8988T (cell line): ENCODE results near the gene WDR45B.
"Not testable (repeated sequence)": the region's sequence is repeated elsewhere in the genome, so short reads cannot be mapped to it uniquely, and the experiment has no call there.

Experiments
- DNase-seq: peaks from one replicate; pipeline ENCODE4 v3.0.0; 2011

WDR45B gene

GRCh38 chr17:82598256-82599119, 49.8 kb downstream of the WDR45B start:
- DNase-seq = no peak

- no peak for DNase-seq
Measured at GRCh38 chr17:82596837-82597672, 51.2 kb downstream of the WDR45B start.

GRCh38 chr17:82596296-82596695, 51.9 kb downstream of the WDR45B start:
- DNase-seq = no peak

- no peak for DNase-seq
Measured at GRCh38 chr17:82595893-82596292, 52.4 kb downstream of the WDR45B start.

- DNase-seq = no peak
Measured at GRCh38 chr17:82594571-82594970, 53.7 kb downstream of the WDR45B start.

GRCh38 chr17:82593590-82594087, 54.6 kb downstream of the WDR45B start:
- no peak for DNase-seq

GRCh38 chr17:82592767-82593589, 55.3 kb downstream of the WDR45B start:
- no peak for DNase-seq

GRCh38 chr17:82592289-82592766, 55.9 kb downstream of the WDR45B start:
- no peak for DNase-seq

- DNase-seq = no peak
Measured at GRCh38 chr17:82590881-82591539, 57.2 kb downstream of the WDR45B start.

GRCh38 chr17:82590216-82590615, 58.0 kb downstream of the WDR45B start:
- DNase-seq = no peak

- no peak for DNase-seq
Measured at GRCh38 chr17:82589851-82590180, 58.4 kb downstream of the WDR45B start.

GRCh38 chr17:82588266-82589175, 59.7 kb downstream of the WDR45B start:
- DNase-seq = no peak

- DNase-seq = no peak
Measured at GRCh38 chr17:82587234-82588086, 60.8 kb downstream of the WDR45B start.

GRCh38 chr17:82586576-82587233, 61.5 kb downstream of the WDR45B start:
- DNase-seq = no peak

- not testable (repeated sequence) for DNase-seq
Measured at GRCh38 chr17:82585935-82586575, 62.2 kb downstream of the WDR45B start.

- DNase-seq = no peak
Measured at GRCh38 chr17:82583720-82584234, 64.5 kb downstream of the WDR45B start.

GRCh38 chr17:82582709-82583108, 65.5 kb downstream of the WDR45B start:
- DNase-seq = no peak

GRCh38 chr17:82582213-82582612, 66.0 kb downstream of the WDR45B start:
- no peak for DNase-seq

- not testable (repeated sequence) for DNase-seq
Measured at GRCh38 chr17:82579969-82580368, 68.3 kb downstream of the WDR45B start.
